BJ (cell line): ENCODE results near the gene RNF150. TPM values are rescaled to one million over a fixed set of nuclear protein-coding genes. Genes with fewer than 3 reads are reported as not detected.
"Not testable (repeated sequence)": the region's sequence is repeated elsewhere in the genome, so short reads cannot be mapped to it uniquely, and the experiment has no call there.

Experiments used
- CTCF ChIA-PET: fragments of 350-600 bp; formaldehyde crosslinking; extraction: SDS; loops from one replicate; lab custom pipeline; 2021; ENCODE audit warnings: antibody characterized with exemption, inconsistent platforms; lab: Yijun Ruan, JAX
- POLR2A ChIA-PET: fragments of 300-600 bp; sonication (Branson Sonifier 250); formaldehyde crosslinking; extraction: SDS; loops from one replicate; lab custom pipeline; 2021; ENCODE audit warnings: antibody characterized with exemption; lab: Charles Lee
- DNase-seq: peaks from one replicate; pipeline ENCODE4 v3.0.0-alpha.2; 2011; ENCODE audit warnings: low read depth
- H3K27me3 ChIP-seq: 2 replicates; pipeline ENCODE4 v1.6.0; 2011; ENCODE audit warnings: low read length; ENCODE audit not compliant: control insufficient read depth, insufficient read depth
- H3K36me3 ChIP-seq: 2 replicates; pipeline ENCODE4 v1.5.1; 2011; ENCODE audit warnings: low read length; ENCODE audit not compliant: control insufficient read depth, insufficient read depth
- H3K4me3 ChIP-seq: 2 replicates; pipeline ENCODE4 v1.5.1; 2011; ENCODE audit warnings: low read depth, mild to moderate bottlenecking, control low read depth, low read length
- CTCF ChIP-seq: IDR thresholded peaks from 2 replicates; pipeline ENCODE4 v1.5.1; 2011; ENCODE audit warnings: low read depth, mild to moderate bottlenecking, control low read depth, inconsistent platforms, low read length, moderate library complexity; ENCODE audit not compliant: insufficient read depth
- polyA plus RNA-seq: library from polyadenylated mRNA; depleted of rRNA; stranded (reverse); fragments of >200 nt; gene quantifications from 2 replicates; pipeline ENCODE4 v1.2.3, GENCODE V29; 2011

The RNF150 gene
- polyA plus RNA-seq, 1 experiment = 47.7 TPM

- Histone ChIP-seq H3K36me3 (no peaks in the 10 kb centered on the region), H3K4me3 (no peak overlapping the region), H3K27me3 (peaks cover 7% of the 10 kb centered on the region)
- ChIA-PET POLR2A (no interaction called here), CTCF (no interaction called here)
- no peak for DNase-seq
- no peak for TF ChIP-seq CTCF
Observed at GRCh38 chr4:140818433-140818832, 314.8 kb downstream of the RNF150 start.

- POLR2A ChIA-PET = no interaction called here
- peaks cover 8% of the 10 kb centered on the region for H3K27me3 ChIP-seq
- no peak overlapping the region for H3K4me3 ChIP-seq
- no peak for TF ChIP-seq CTCF
- CTCF ChIA-PET = interaction anchor here (1.3 kb wide), 1 partner anchor 15 kb away, joined by 6 read pairs; no protein-coding TSS in a partner anchor
- no peaks in the 10 kb centered on the region for H3K36me3 ChIP-seq
- no peak for DNase-seq
Observed at GRCh38 chr4:140816806-140817510, 316.3 kb downstream of the RNF150 start.

- no peak for TF ChIP-seq CTCF
- no peaks in the 10 kb centered on the region for H3K36me3 ChIP-seq
Observed at GRCh38 chr4:140813804-140814203, 319.5 kb downstream of the RNF150 start.

GRCh38 chr4:140812916-140813315, 320.4 kb downstream of the RNF150 start:
- H3K27me3 ChIP-seq = peaks cover 14% of the 10 kb centered on the region
- no peaks in the 10 kb centered on the region for H3K36me3 ChIP-seq
- no peak for TF ChIP-seq CTCF
- DNase-seq = no peak
- ChIA-PET CTCF (no interaction called here), POLR2A (no interaction called here)
- no peak overlapping the region for H3K4me3 ChIP-seq

More at GRCh38 chr4:140813804-140814203, 319.5 kb downstream of the RNF150 start:
- peaks cover 14% of the 10 kb centered on the region for H3K27me3 ChIP-seq
- H3K4me3 ChIP-seq = no peak overlapping the region
- no peak for DNase-seq
- ChIA-PET POLR2A (no interaction called here), CTCF (no interaction called here)

GRCh38 chr4:140811429-140811828, 321.8 kb downstream of the RNF150 start:
- no peak for TF ChIP-seq CTCF
- Histone ChIP-seq H3K4me3 (no peak overlapping the region), H3K36me3 (no peaks in the 10 kb centered on the region), H3K27me3 (peaks cover 10% of the 10 kb centered on the region)
- DNase-seq = no peak
- POLR2A ChIA-PET = no interaction called here
- CTCF ChIA-PET = no interaction called here

- H3K4me3 ChIP-seq, H3K36me3 ChIP-seq, DNase-seq, POLR2A ChIA-PET: not testable (repeated sequence)
- CTCF ChIA-PET = interaction anchor here (0.6 to 1.6 kb wide), 3 partner anchors 45 to 209 kb away, joined by 3 to 4 read pairs (median 3); no protein-coding TSS in a partner anchor
- H3K27me3 ChIP-seq = peaks cover 12% of the 10 kb centered on the region
Observed at GRCh38 chr4:140810591-140811169, 322.6 kb downstream of the RNF150 start.
